Caco-2 (cell line): ENCODE results near the gene C4BPB. TPM values are rescaled to one million over a fixed set of nuclear protein-coding genes. Genes with fewer than 3 reads are reported as not detected.

ENCODE experiments used
- BruUV-seq: library from RNA; stranded (reverse); fragments of 400-500 nt; replicated peaks from 2 replicates; lab custom pipeline; 2021; lab: Mats Ljungman, UMichigan
- CTCF ChIA-PET: fragments of 300-600 bp; sonication (Branson Sonifier 250); formaldehyde crosslinking; loops from one replicate; lab custom pipeline; 2022; ENCODE audit warnings: antibody characterized with exemption; lab: Charles Lee
- POLR2A ChIA-PET: fragments of 300-600 bp; sonication (Branson Sonifier 250); formaldehyde crosslinking; loops from one replicate; lab custom pipeline; 2022; ENCODE audit warnings: antibody characterized with exemption; lab: Charles Lee
- DNase-seq, 2 experiments: peaks; one replicate each; pipeline versions ENCODE4 v3.0.0 to v3.0.0-alpha.2; 2020 to 2022
- H3K27me3 ChIP-seq: replicated peaks from 2 replicates; pipeline ENCODE4 v1.6.0; 2011; ENCODE audit warnings: low read length; ENCODE audit not compliant: control insufficient read depth, insufficient read depth
- H3K36me3 ChIP-seq: 2 replicates; pipeline ENCODE4 v1.5.1; 2011; ENCODE audit warnings: low read length; ENCODE audit not compliant: control insufficient read depth, insufficient read depth
- H3K4me1 ChIP-seq: fragments of 250-450 bp; sonication (Bioruptor Pico); 2 replicates; pipeline ENCODE4 v1.5.1; 2020; ENCODE audit warnings: mild to moderate bottlenecking
- H3K4me3 ChIP-seq: 2 replicates; pipeline ENCODE4 v1.5.1; 2011; ENCODE audit warnings: low read depth, mild to moderate bottlenecking, control low read depth, low read length
- H3K9me3 ChIP-seq: fragments of 250-450 bp; sonication (Bioruptor Pico); 2 replicates; pipeline ENCODE4 v1.5.1; 2020; ENCODE audit warnings: mild to moderate bottlenecking, moderate library complexity
- H3K27ac Mint-ChIP-seq: one replicate; pipeline ENCODE4 v1.8.0; 2022; ENCODE audit warnings: mixed read lengths; ENCODE audit not compliant: unreplicated experiment
- H3K27me3 Mint-ChIP-seq: one replicate; pipeline ENCODE4 v1.8.0; 2022; ENCODE audit warnings: mixed read lengths; ENCODE audit not compliant: insufficient read depth, unreplicated experiment
- H3K36me3 Mint-ChIP-seq: one replicate; pipeline ENCODE4 v1.8.0; 2022; ENCODE audit warnings: mild to moderate bottlenecking, mixed read lengths; ENCODE audit not compliant: insufficient read depth, unreplicated experiment
- H3K4me1 Mint-ChIP-seq: one replicate; pipeline ENCODE4 v1.8.0; 2022; ENCODE audit warnings: low read depth, mixed read lengths; ENCODE audit not compliant: unreplicated experiment
- H3K4me3 Mint-ChIP-seq: one replicate; pipeline ENCODE4 v1.8.0; 2022; ENCODE audit warnings: mild to moderate bottlenecking, moderate library complexity, mixed read lengths; ENCODE audit not compliant: unreplicated experiment
- H3K9me3 Mint-ChIP-seq: one replicate; pipeline ENCODE4 v1.8.0; 2022; ENCODE audit warnings: mixed read lengths; ENCODE audit not compliant: unreplicated experiment
- CTCF ChIP-seq, 2 experiments: fragments of 200-600 bp in 1 of 2; IDR thresholded peaks; 1 replicate in 1 of 2; 2 replicates in 1 of 2; pipeline versions ENCODE4 v1.5.1 to v1.8.0; 2011 to 2022; ENCODE audit warnings: antibody characterized with exemption in 1 of 2, control low read depth in 1 of 2, inconsistent platforms in 1 of 2, low read depth in 1 of 2, low read length in 1 of 2, mild to moderate bottlenecking in 1 of 2, moderate library complexity in 1 of 2; ENCODE audit not compliant: insufficient read depth in 1 of 2, severe bottlenecking in 1 of 2, unreplicated experiment in 1 of 2
- intact Hi-C: fragments of 100-400 bp; cut with micrococcal nuclease; formaldehyde crosslinking; loops from one replicate; pipeline ENCODE4 v1.10.0; 2022; ENCODE audit not compliant: unreplicated experiment
- total RNA-seq: library from RNA; stranded (reverse); gene quantifications from 2 replicates; pipeline ENCODE4 v1.2.3, GENCODE V29; 2022

Gene C4BPB
- total RNA-seq, 1 experiment from 2014 or later: 99.8 TPM

GRCh38 chr1:207115269-207115668 is 26.6 kb downstream of the C4BPB start:
- CTCF ChIA-PET: no interaction called here
- H3K9me3 ChIP-seq: 0 out of 2 replicates have a peak, but pooled peaks cover 5% of the 10 kb centered on the region
- no TSS peak for BruUV-seq
- no peak for DNase-seq
- POLR2A ChIA-PET: no interaction called here
- no peak for TF ChIP-seq CTCF (IDR thresholded peaks at IDR 0.05; ENCODE audit: insufficient read depth in 1 of 2, low read depth in 1 of 2, low read length in 1 of 2, severe bottlenecking in 1 of 2, unreplicated experiment in 1 of 2)
- Mint-ChIP-seq H3K36me3 (no peaks in the 10 kb centered on the region), H3K9me3 (peaks cover 9% of the 10 kb centered on the region), H3K27me3 (no peaks in the 10 kb centered on the region), H3K4me3 (no peak overlapping the region), H3K27ac (no peak overlapping the region), H3K4me1 (peaks cover 6% of the 10 kb centered on the region)
- no peaks in the 10 kb centered on the region for H3K4me1 ChIP-seq
- H3K27me3 ChIP-seq: no peaks in the 10 kb centered on the region
- no peak overlapping the region for H3K4me3 ChIP-seq
- H3K36me3 ChIP-seq: no peaks in the 10 kb centered on the region
- intact Hi-C loops: no loop called here

- peaks cover 10% of the 10 kb centered on the region; the same call in 1 of the 2 replicates for H3K9me3 ChIP-seq
- no peaks in the 10 kb centered on the region for H3K27me3 Mint-ChIP-seq
- no TSS peak for BruUV-seq
These were observed 35.7 kb downstream of the C4BPB start for GRCh38 chr1:207124389-207124788.

GRCh38 chr1:207128336-207128921 is 39.8 kb downstream of the C4BPB start:
- peaks cover 15% of the 10 kb centered on the region for H3K9me3 ChIP-seq
- intact Hi-C loops: no loop called here
- H3K27ac Mint-ChIP-seq: no peak overlapping the region
- H3K27me3 ChIP-seq: no peaks in the 10 kb centered on the region; the same call in 1 of the 2 replicates
- BruUV-seq: no TSS peak
- H3K36me3 Mint-ChIP-seq: peaks cover 5% of the 10 kb centered on the region
- CTCF ChIA-PET: no interaction called here
- DNase-seq: no peak
- H3K36me3 ChIP-seq: no peaks in the 10 kb centered on the region
- H3K4me1 Mint-ChIP-seq: peaks cover 6% of the 10 kb centered on the region
- H3K4me3 Mint-ChIP-seq: no peak overlapping the region
- no peaks in the 10 kb centered on the region for H3K4me1 ChIP-seq
- peaks cover 22% of the 10 kb centered on the region for H3K9me3 Mint-ChIP-seq
- no peaks in the 10 kb centered on the region for H3K27me3 Mint-ChIP-seq
- no peak for TF ChIP-seq CTCF (IDR thresholded peaks at IDR 0.05; ENCODE audit: insufficient read depth in 1 of 2, low read depth in 1 of 2, low read length in 1 of 2, severe bottlenecking in 1 of 2, unreplicated experiment in 1 of 2)
- POLR2A ChIA-PET: no interaction called here
- H3K4me3 ChIP-seq: no peak overlapping the region

More at GRCh38 chr1:207124389-207124788, 35.7 kb downstream of the C4BPB start:
- H3K9me3 Mint-ChIP-seq: peaks cover 13% of the 10 kb centered on the region
- H3K27ac Mint-ChIP-seq: no peak overlapping the region
- H3K4me1 Mint-ChIP-seq: peaks cover 6% of the 10 kb centered on the region
- Histone ChIP-seq H3K4me1 (no peaks in the 10 kb centered on the region), H3K36me3 (no peaks in the 10 kb centered on the region), H3K4me3 (no peak overlapping the region), H3K27me3 (no peaks in the 10 kb centered on the region; the same call in 1 of the 2 replicates)
- ChIA-PET CTCF (no interaction called here), POLR2A (no interaction called here)
- TF ChIP-seq CTCF (IDR thresholded peaks at IDR 0.05; ENCODE audit: insufficient read depth in 1 of 2, low read depth in 1 of 2, low read length in 1 of 2, severe bottlenecking in 1 of 2, unreplicated experiment in 1 of 2): no peak
- DNase-seq: no peak
- no peak overlapping the region for H3K4me3 Mint-ChIP-seq
- H3K36me3 Mint-ChIP-seq: peaks cover 5% of the 10 kb centered on the region
- intact Hi-C loops: no loop called here
